SU-DHL-6 (cell line): Measurements from ENCODE around the gene SMYD1.

Source experiments
- H2AFZ ChIP-seq: fragments of 200-600 bp; sonication (generic); 2 replicates; pipeline ENCODE4 v1.6.1; 2014; ENCODE audit warnings: low read depth, mild to moderate bottlenecking, moderate library complexity, mixed read lengths, antibody characterized with exemption, low read length; ENCODE audit not compliant: severe bottlenecking
- H3F3A ChIP-seq: fragments of 200-600 bp; shearing (Covaris generic); 2 replicates; pipeline ENCODE4 v1.6.0; 2016; ENCODE audit warnings: antibody characterized with exemption, mild to moderate bottlenecking; ENCODE audit not compliant: insufficient read depth
- H3K27ac ChIP-seq: fragments of 200-600 bp; sonication (generic); 2 replicates; pipeline ENCODE4 v1.5.1; 2016; ENCODE audit warnings: low read depth, mild to moderate bottlenecking, low read length, moderate library complexity, mixed read lengths
- H3K27me3 ChIP-seq: fragments of 200-600 bp; sonication (generic), shearing (Covaris generic); 2 replicates; pipeline ENCODE4 v1.6.0; 2014; ENCODE audit warnings: mild to moderate bottlenecking, low read length
- H3K36me3 ChIP-seq: fragments of 200-600 bp; sonication (generic); 2 replicates; pipeline ENCODE4 v1.6.1; 2014; ENCODE audit warnings: mild to moderate bottlenecking, low read length, mixed read lengths
- H3K4me2 ChIP-seq: fragments of 300-600, 200-600 bp; shearing (Covaris generic), sonication (generic); 2 replicates; pipeline ENCODE4 v1.6.0; 2014; ENCODE audit warnings: low read length, low read depth, mild to moderate bottlenecking; ENCODE audit not compliant: poor library complexity, severe bottlenecking
- H3K4me3 ChIP-seq: fragments of 200-600 bp; sonication (generic); 2 replicates; pipeline ENCODE4 v1.5.1; 2014; ENCODE audit warnings: antibody characterized with exemption, low read length, mild to moderate bottlenecking, mixed read lengths; ENCODE audit not compliant: insufficient read depth, poor library complexity, severe bottlenecking
- H3K79me2 ChIP-seq: fragments of 200-600 bp; sonication (generic); 2 replicates; pipeline ENCODE4 v1.6.1; 2014; ENCODE audit warnings: mild to moderate bottlenecking, low read length, moderate library complexity; ENCODE audit not compliant: insufficient read depth
- H3K9ac ChIP-seq: fragments of 200-600 bp; sonication (generic); 2 replicates; pipeline ENCODE4 v1.7.0; 2014; ENCODE audit warnings: mild to moderate bottlenecking, low read length
- H3K9me2 ChIP-seq: fragments of 200-600 bp; sonication (generic); replicated peaks from 2 replicates; pipeline ENCODE4 v1.6.1; 2014; ENCODE audit warnings: low read length; ENCODE audit not compliant: insufficient read depth
- H3K9me3 ChIP-seq: fragments of 200-600 bp; sonication (generic); 2 replicates; pipeline ENCODE4 v1.6.1; 2014; ENCODE audit warnings: low read length, mixed read lengths; ENCODE audit not compliant: insufficient read depth
- H4K20me1 ChIP-seq: fragments of 200-600 bp; sonication (generic); 2 replicates; pipeline ENCODE4 v1.6.1; 2014; ENCODE audit warnings: low read depth, mild to moderate bottlenecking, antibody characterized with exemption, low read length, moderate library complexity, mixed read lengths
- EZH2phosphoT487 ChIP-seq: fragments of 200-600 bp; sonication (generic), shearing (Covaris generic); conservative IDR thresholded peaks from 2 replicates; pipeline ENCODE4 v1.6.1; 2018; ENCODE audit warnings: mild to moderate bottlenecking, antibody characterized with exemption, low read length, moderate library complexity, mixed read lengths
- TF ChIP-seq, protein P1 (sequence below): fragments of 200-600 bp; sonication (generic); IDR thresholded peaks from one replicate; pipeline ENCODE4 v1.5.1; 2017; ENCODE audit warnings: antibody characterized with exemption, mild to moderate bottlenecking, low read length, moderate library complexity; ENCODE audit not compliant: insufficient read depth, poor library complexity, severe bottlenecking

SMYD1 gene

DNA sequence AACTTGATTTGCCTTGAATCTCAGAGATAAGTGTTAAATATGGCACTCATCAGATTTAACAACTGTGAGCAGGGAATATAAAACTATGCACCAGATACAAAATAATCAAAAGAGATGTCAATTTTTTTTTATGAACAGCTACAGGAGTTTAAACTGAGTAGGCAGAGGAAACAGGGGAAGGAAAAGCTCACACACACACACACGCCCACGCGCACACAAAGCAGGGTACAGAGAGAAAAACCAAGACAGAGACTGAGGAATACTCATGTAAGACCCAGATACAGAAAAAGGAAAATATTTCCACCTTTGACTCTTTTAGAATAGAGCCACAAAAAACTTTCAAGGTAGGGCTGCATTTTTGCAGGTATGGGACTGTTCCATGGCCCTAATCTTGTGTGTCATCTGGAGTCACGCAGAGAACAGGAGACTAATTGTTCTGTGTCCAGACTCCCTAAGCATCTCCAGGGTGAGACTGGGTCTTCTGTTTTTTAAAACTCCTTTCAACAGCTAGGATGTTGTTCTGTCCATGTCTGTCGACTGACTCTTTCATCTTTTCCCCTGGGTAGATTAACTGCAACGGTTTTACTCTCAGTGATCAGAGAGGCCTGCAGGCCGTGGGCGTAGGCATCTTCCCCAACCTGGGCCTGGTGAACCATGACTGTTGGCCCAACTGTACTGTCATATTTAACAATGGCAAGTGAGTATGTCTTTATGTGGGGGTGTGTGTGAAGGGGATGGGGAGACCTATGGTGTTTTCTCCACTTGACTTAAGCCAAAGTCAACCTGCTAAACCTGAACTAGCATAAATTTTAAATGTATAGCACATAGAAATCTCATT is 23.0 kb downstream of the SMYD1 start:
- no peaks in the 10 kb centered on the region for H3K9me3 ChIP-seq
- H3K79me2 ChIP-seq = no peaks in the 10 kb centered on the region
- no peak overlapping the region for H3K27ac ChIP-seq
- no peaks in the 10 kb centered on the region for H4K20me1 ChIP-seq
- H3K9me2 ChIP-seq = no peaks in the 10 kb centered on the region
- H3F3A ChIP-seq = no peaks in the 10 kb centered on the region
- H3K27me3 ChIP-seq = no peaks in the 10 kb centered on the region
- no peak for TF ChIP-seq EZH2phosphoT487
- TF ChIP-seq, protein P1, sequence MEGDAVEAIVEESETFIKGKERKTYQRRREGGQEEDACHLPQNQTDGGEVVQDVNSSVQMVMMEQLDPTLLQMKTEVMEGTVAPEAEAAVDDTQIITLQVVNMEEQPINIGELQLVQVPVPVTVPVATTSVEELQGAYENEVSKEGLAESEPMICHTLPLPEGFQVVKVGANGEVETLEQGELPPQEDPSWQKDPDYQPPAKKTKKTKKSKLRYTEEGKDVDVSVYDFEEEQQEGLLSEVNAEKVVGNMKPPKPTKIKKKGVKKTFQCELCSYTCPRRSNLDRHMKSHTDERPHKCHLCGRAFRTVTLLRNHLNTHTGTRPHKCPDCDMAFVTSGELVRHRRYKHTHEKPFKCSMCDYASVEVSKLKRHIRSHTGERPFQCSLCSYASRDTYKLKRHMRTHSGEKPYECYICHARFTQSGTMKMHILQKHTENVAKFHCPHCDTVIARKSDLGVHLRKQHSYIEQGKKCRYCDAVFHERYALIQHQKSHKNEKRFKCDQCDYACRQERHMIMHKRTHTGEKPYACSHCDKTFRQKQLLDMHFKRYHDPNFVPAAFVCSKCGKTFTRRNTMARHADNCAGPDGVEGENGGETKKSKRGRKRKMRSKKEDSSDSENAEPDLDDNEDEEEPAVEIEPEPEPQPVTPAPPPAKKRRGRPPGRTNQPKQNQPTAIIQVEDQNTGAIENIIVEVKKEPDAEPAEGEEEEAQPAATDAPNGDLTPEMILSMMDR = no peak
- H3K4me2 ChIP-seq = no peak overlapping the region
- H2AFZ ChIP-seq = no peak overlapping the region
- no peak overlapping the region for H3K4me3 ChIP-seq
- H3K36me3 ChIP-seq = no peaks in the 10 kb centered on the region
- H3K9ac ChIP-seq = no peak overlapping the region

DNA sequence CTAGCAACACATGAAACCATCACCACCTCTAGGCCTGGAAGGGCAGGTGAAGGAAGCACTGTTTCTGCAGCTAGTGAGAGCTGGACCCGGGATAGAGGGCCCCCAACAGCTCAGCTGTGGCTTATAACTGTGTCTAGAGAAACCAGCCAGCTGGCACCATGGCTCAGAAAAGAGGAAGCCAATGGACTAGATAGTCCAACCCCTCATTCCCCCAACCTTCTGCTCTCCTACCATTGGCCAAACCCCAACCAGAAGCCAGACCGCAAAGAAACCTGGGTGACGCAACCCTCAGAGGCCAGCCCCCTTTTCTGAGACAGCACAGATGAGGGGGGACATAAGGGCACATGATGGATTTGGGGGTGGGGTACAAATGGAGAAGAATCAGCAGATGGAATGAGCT is 24.3 kb downstream of the SMYD1 start:
- H3K4me3 ChIP-seq = no peak overlapping the region
- TF ChIP-seq EZH2phosphoT487 = no peak
- TF ChIP-seq, protein P1 = no peak
- H2AFZ ChIP-seq = no peak overlapping the region
- H3K79me2 ChIP-seq = no peaks in the 10 kb centered on the region
- H4K20me1 ChIP-seq = no peaks in the 10 kb centered on the region
- H3F3A ChIP-seq = no peaks in the 10 kb centered on the region
- H3K9me3 ChIP-seq = no peaks in the 10 kb centered on the region
- no peak overlapping the region for H3K4me2 ChIP-seq
- H3K27me3 ChIP-seq = no peaks in the 10 kb centered on the region
- H3K27ac ChIP-seq = no peak overlapping the region
- no peak overlapping the region for H3K9ac ChIP-seq
- no peaks in the 10 kb centered on the region for H3K36me3 ChIP-seq
- H3K9me2 ChIP-seq = no peaks in the 10 kb centered on the region

DNA sequence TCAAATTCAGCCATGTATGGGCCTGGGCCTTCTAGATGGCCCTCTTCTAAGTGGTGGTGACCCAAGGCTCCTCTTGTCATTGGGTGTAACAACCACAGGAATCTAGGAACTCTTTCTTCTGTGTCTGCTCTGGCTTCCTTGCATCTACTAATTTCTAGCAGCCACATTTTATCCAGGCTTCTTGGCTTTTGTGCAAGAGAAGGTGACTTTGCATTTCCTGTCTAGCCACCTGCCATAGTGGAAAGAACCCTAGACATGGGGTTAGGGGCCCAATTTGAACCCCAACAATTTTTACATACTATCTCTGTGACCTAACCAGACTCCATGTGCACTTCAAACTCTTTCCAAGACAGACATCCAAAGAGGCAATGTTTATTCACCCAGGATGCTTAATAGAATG is 25.1 kb downstream of the SMYD1 start:
- Histone ChIP-seq H3K9me2 (no peaks in the 10 kb centered on the region), H3K27me3 (no peaks in the 10 kb centered on the region), H3K36me3 (no peaks in the 10 kb centered on the region), H3K9me3 (no peaks in the 10 kb centered on the region), H3K4me2 (no peak overlapping the region), H3F3A (no peaks in the 10 kb centered on the region), H4K20me1 (no peaks in the 10 kb centered on the region), H2AFZ (no peak overlapping the region), H3K9ac (no peak overlapping the region), H3K4me3 (no peak overlapping the region), H3K27ac (no peak overlapping the region), H3K79me2 (no peaks in the 10 kb centered on the region)
- TF ChIP-seq, protein P1 = no peak
- no peak for TF ChIP-seq EZH2phosphoT487
